HUES6 (cell line): Measurements from ENCODE around the gene MEGF11.

ENCODE experiments used
- H3K27ac ChIP-seq: 2 replicates; pipeline ENCODE4 v1.7.0; 2013; ENCODE audit warnings: low read depth, mild to moderate bottlenecking, low read length, inconsistent platforms
- H3K27me3 ChIP-seq: 2 replicates; pipeline ENCODE4 v1.6.1; 2013; ENCODE audit warnings: low read length; ENCODE audit not compliant: control insufficient read depth, insufficient read depth
- H3K36me3 ChIP-seq: 2 replicates; pipeline ENCODE4 v1.6.1; 2013; ENCODE audit warnings: low read length; ENCODE audit not compliant: control insufficient read depth, insufficient read depth
- H3K4me1 ChIP-seq: 2 replicates; pipeline ENCODE4 v1.6.1; 2013; ENCODE audit warnings: low read length; ENCODE audit not compliant: control insufficient read depth, insufficient read depth
- H3K4me3 ChIP-seq: 2 replicates; pipeline ENCODE4 v1.5.1; 2013; ENCODE audit warnings: low read depth, low read length
- H3K9ac ChIP-seq: one replicate; pipeline ENCODE4 v1.6.1; 2013; ENCODE audit warnings: mild to moderate bottlenecking, low read length
- H3K9me3 ChIP-seq: 2 replicates; pipeline ENCODE4 v1.6.1; 2013; ENCODE audit warnings: low read depth, low read length; ENCODE audit not compliant: control insufficient read depth, insufficient read depth

MEGF11 gene

DNA sequence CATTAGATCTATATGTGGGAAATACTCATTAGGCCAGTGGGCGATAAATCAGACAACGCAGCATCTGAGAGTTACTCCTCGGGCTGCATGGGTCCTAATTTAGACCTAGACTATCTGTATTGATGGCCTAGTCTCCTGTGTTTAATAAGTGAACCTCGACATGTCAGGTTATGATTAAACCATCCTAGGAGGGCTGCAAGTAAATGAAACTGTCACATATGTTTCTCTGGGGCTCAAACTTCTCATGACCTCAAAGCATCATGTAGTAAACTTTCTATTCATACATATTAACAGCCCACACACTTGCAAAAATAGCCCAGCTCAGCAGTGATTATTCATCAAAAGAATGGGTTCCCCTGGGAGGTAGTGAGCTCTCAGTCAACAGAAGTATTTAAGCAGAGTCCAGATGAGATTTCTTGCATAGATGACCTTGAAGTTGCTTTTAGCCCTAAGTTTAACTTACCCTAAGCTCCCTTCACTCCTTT is 332.7 kb downstream of the MEGF11 start:
- H3K9me3 ChIP-seq, result no peaks in the 10 kb centered on the region
- H3K27ac ChIP-seq, result no peak overlapping the region
- no peaks in the 10 kb centered on the region for H3K27me3 ChIP-seq
- no peaks in the 10 kb centered on the region for H3K36me3 ChIP-seq
- H3K4me3 ChIP-seq, result no peak overlapping the region
- no peak overlapping the region for H3K9ac ChIP-seq
- 0 out of 2 replicates have a peak, but pooled peaks cover 5% of the 10 kb centered on the region for H3K4me1 ChIP-seq

DNA sequence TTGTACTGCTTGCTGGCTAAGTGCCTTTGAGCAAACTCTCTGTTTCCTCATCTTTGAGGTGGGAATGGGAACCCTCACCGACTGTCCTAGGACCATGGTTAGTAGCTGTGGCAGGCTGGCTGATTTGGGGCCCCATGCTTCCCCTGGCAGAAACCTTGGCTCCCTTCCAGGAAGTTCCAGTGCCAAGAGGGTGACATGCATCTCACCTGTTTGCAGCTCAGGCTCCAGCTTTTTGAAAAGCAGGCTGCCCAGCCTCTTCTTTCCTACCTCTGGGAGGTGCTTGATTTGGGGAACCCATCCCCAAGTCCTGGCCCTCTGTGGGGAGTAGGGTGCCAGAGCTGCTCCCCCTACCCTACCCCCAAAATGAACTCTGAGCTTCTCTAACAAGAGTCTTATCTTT is 333.4 kb downstream of the MEGF11 start:
- Histone ChIP-seq H3K9me3 (no peaks in the 10 kb centered on the region), H3K4me1 (0 out of 2 replicates have a peak, but pooled peaks cover 5% of the 10 kb centered on the region), H3K27me3 (no peaks in the 10 kb centered on the region), H3K36me3 (no peaks in the 10 kb centered on the region), H3K27ac (no peak overlapping the region), H3K4me3 (no peak overlapping the region), H3K9ac (no peak overlapping the region)

DNA sequence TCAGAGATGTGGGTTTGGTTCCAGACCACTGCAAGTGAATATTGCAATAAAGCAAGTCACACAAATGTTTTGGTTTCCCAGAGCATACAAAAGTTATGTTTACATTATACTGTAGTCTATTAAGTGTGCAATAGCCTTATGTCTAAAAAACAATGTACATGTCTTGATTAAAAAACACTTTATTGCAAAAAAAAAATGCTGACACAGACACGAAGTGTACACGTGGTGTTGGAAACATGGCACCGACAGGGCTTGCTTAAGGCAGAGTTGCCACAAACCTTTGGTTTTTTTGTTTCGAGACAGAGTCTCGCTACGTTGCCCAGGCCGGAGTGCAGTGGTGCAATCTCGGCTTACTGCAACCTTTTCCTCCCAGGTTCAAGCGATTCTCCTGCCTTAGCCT is 334.2 kb downstream of the MEGF11 start:
- Histone ChIP-seq H3K36me3 (no peaks in the 10 kb centered on the region), H3K9me3 (no peaks in the 10 kb centered on the region), H3K9ac (no peak overlapping the region), H3K4me3 (no peak overlapping the region), H3K4me1 (0 out of 2 replicates have a peak, but pooled peaks cover 5% of the 10 kb centered on the region), H3K27me3 (no peaks in the 10 kb centered on the region), H3K27ac (no peak overlapping the region)

DNA sequence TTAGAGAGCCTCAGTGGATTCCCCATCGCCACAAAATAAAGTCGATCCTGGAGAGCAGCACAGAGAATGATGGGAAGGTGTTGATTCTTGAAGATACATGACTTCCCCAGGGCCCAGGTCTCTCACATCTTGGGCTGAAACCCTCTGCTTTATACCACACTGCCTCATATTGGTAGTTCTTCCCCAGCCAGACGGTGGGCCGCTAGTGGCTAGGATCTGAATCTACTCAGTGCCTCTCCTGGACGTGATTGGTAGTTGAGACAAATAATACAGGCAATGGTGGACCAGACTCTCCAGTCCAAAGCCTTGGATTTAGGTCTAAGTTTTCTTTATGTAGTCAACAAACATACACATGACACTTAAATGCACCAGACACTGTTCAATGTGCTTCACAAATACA is 334.6 kb downstream of the MEGF11 start:
- Histone ChIP-seq H3K27ac (no peak overlapping the region), H3K4me3 (no peak overlapping the region), H3K9ac (no peak overlapping the region), H3K36me3 (no peaks in the 10 kb centered on the region), H3K4me1 (0 out of 2 replicates have a peak, but pooled peaks cover 5% of the 10 kb centered on the region), H3K9me3 (no peaks in the 10 kb centered on the region), H3K27me3 (no peaks in the 10 kb centered on the region)

DNA sequence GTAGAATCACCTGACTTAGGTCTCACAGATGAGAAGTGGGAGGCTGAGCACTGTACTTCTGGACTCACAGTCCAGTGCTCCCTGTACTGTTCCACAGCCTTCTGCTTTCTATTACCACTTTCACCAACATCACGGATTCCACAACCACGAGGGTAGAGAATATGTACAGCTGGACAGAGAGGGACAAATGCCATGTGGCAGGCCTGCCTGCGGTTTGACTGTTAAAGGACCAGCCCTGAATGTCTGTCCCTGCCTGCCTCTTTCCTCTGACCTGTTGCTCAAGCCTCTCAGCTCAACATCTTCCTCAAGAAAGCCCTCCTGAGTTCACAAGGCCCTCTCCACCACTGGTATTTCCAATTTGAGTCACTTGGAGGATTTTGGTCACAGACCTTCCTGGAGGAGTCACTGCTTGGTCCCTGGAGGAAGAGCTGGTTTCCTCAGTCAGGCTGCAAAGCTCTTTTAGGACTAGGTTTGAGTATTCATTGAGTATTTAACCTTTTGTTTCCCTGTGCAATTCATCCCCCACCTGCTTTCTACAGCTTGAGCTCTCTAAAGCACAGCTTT is 335.1 kb downstream of the MEGF11 start:
- Histone ChIP-seq H3K27ac (no peak overlapping the region), H3K9me3 (no peaks in the 10 kb centered on the region), H3K9ac (no peak overlapping the region), H3K27me3 (no peaks in the 10 kb centered on the region), H3K36me3 (no peaks in the 10 kb centered on the region), H3K4me1 (0 out of 2 replicates have a peak, but pooled peaks cover 5% of the 10 kb centered on the region), H3K4me3 (no peak overlapping the region)

DNA sequence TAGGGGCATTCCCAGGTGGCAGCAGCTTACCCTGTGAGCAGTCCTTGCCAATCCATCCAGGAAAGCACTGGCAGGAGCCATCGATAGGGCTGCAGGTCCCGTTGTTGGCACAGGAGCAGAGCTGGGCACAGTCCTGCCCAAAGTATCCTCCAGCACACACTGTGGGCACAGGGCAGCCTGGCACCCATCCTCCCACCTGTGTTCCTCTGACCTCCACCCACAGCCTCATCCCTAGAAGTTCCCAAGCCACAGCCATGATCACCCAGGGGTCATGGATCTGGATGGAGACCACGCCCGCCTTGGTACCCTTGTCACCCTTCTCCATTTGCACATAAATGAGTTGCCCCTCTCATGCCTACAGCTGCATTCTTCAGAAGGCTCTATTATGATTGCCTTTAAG is 335.6 kb downstream of the MEGF11 start:
- H3K9me3 ChIP-seq, result no peaks in the 10 kb centered on the region
- no peak overlapping the region for H3K4me3 ChIP-seq
- H3K27me3 ChIP-seq, result no peaks in the 10 kb centered on the region
- no peaks in the 10 kb centered on the region for H3K36me3 ChIP-seq
- H3K9ac ChIP-seq, result no peak overlapping the region
- H3K27ac ChIP-seq, result no peak overlapping the region
- 0 out of 2 replicates have a peak, but pooled peaks cover 5% of the 10 kb centered on the region for H3K4me1 ChIP-seq

DNA sequence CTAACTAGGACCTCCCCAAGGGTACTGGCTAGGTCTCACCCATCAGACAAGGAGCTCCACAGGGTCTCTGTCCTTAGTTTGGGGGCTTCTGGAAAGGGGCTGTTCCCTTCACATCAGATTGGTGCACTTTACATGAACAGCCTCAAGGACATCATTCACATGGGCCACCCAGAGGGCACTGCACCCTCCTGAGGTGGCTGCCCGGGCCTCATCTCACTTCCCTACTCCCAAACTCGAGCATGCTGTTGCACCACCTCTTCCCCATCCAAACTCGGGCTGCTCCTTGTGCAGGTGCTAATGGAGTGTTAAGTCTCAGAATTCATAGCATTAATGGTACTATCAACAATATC is 336.2 kb downstream of the MEGF11 start:
- H3K9ac ChIP-seq, result no peak overlapping the region
- H3K27ac ChIP-seq, result no peak overlapping the region
- no peaks in the 10 kb centered on the region for H3K36me3 ChIP-seq
- H3K4me3 ChIP-seq, result no peak overlapping the region
- H3K27me3 ChIP-seq, result no peaks in the 10 kb centered on the region
- H3K9me3 ChIP-seq, result no peaks in the 10 kb centered on the region
- 0 out of 2 replicates have a peak, but pooled peaks cover 5% of the 10 kb centered on the region for H3K4me1 ChIP-seq

DNA sequence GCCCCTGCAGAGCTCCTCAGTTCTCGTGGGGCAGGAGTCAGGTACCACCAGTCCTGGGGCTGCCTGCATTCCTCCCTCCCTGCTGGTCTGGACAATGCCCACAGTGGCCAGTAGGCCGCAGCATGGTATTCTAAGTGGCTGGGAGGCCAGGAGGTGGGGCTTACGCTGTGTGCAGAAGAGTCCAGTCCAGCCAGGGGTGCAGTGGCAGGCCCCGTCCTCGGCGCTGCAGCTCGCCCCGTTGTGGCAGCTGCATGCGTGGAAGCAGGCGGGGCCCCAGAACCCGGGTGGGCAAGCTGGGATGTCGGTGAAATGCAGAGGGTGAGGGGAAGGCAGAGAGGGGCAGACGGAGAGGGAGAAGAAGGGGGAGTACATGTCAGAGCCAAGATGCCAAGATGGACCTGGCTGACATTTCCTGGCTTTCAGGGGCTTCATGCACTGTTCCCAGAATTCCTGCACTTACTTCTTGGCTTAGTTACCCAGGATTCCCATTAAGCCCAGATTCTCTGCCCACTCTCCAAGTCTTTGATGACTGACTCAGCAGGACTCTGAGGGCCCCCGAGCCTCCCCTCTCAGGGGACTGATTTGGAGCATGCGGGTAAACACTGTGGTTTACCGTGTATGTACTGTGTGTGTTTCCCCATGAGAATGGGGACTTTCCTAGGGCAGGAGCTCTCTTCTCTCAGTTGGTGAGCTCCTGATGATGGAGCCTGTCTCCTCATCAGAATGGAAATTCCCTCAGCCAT is 336.7 kb downstream of the MEGF11 start:
- Histone ChIP-seq H3K36me3 (0 out of 2 replicates have a peak, but pooled peaks cover 3% of the 10 kb centered on the region), H3K4me1 (0 out of 2 replicates have a peak, but pooled peaks cover 5% of the 10 kb centered on the region), H3K27ac (no peak overlapping the region), H3K27me3 (no peaks in the 10 kb centered on the region), H3K9me3 (no peaks in the 10 kb centered on the region), H3K4me3 (no peak overlapping the region), H3K9ac (no peak overlapping the region)

DNA sequence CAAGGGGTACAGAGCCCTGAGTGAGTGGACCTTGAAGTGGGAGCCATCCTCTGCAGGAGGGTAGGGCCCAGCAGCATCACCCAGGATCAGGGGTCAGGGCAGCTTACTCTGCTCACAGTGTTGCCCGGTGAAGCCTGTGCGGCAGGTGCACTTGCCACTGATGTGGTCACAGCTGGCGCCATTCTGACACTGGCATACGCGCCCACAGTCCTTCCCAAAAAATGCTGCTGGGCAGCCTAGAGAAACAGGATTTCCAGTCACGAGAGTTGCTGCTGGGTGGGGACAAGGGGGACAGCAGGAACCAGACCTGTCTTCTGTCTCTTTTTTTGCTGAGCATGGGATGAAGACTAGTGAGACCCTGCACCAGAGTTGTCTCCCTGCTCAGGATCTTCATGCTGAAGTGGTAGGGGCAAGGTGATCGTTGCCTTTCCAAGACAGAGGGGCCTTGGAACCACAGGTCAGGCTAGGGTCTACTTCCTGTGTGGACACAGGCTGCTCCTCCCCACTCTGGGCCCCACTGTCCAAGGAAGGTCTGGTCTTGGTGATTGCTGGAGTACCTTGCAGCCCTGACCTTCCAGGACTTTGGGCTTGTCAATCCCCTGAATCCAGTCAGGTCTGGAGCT is 337.4 kb downstream of the MEGF11 start:
- no peaks in the 10 kb centered on the region for H3K9me3 ChIP-seq
- H3K27ac ChIP-seq, result no peak overlapping the region
- no peaks in the 10 kb centered on the region for H3K27me3 ChIP-seq
- no peak overlapping the region for H3K4me3 ChIP-seq
- no peak overlapping the region for H3K9ac ChIP-seq
- 0 out of 2 replicates have a peak, but pooled peaks cover 5% of the 10 kb centered on the region for H3K4me1 ChIP-seq
- peaks cover 3% of the 10 kb centered on the region; the same call in 1 of the 2 replicates for H3K36me3 ChIP-seq

DNA sequence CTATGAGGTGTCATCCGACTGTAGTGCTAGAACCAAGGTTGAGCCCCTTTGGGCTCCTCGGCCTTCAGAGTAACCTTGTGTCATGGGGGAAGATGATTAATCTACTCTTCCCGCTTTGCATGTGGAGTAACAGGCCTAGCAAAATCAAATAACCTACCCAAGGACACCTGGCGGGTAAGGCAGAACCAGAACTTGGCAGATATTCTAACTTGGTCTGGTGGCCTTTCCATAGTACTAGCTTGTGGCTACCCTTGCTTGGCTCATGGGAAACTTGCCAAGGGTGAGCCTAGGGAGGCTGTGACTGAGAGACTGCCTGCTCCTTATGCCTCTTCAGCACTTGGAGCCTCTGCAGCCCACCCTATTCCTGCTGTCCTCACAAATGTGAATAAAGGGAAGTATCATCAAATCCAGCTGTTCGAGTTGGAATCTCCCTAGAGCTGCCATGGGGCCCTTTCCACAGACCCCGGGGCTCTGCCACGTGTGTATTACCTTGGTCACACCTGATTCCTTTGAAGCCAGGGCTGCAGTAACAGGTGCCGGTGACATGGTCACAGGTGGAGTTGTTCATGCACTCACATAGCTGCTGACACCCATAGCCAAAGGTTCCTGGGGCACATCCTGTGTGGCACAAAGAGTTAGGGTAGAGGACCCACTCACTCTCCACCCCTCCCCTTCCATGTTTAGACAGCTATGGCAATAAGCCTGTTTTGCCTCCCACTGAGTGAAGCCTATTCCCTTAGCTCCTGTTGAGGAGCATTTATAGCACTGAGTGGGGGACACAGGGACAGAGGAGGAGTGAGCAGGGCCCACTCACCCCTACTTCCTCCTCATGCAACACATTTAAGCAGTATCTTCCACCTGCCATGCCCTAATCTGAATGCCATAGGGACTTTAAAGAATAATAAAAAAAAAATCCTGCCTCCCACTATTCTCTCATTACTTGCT is 338.3 kb downstream of the MEGF11 start:
- Histone ChIP-seq H3K9me3 (no peaks in the 10 kb centered on the region), H3K36me3 (peaks cover 6% of the 10 kb centered on the region), H3K9ac (no peak overlapping the region), H3K4me3 (no peak overlapping the region), H3K4me1 (0 out of 2 replicates have a peak, but pooled peaks cover 5% of the 10 kb centered on the region), H3K27ac (no peak overlapping the region), H3K27me3 (no peaks in the 10 kb centered on the region)
